ENCODE data around the gene OR10H4. TPM values are rescaled to one million over a fixed set of nuclear protein-coding genes. Genes with fewer than 3 reads are reported as not detected.
"Not testable (repeated sequence)": the region's sequence is repeated elsewhere in the genome, so short reads cannot be mapped to it uniquely, and the experiment has no call there.

The OR10H4 gene
- total RNA-seq, 3 donors from 2014 or later = not detected

DNA sequence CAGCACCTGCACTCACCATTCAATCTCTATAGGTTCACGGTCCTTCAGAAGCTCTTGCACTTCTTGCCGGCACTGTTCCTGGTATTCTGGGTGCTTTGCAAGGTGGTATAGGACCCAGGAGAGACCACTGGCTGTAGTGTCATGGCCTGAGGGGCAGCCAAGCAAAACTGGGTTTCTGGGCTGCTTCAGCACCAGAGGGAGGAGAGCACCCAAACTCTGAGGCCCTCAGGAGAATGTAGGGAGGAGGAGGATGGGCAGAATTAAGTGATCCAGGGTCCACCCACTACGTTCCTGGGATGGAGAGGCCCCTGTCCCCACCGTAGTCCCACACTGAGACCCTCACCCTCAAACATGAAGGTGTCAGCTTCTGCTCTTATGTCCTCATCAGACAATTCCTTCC lies 26.8 kb upstream of the OR10H4 start:
- DNase-seq (ENCODE audit: low spot score in 2 of 2) = no peak
- Histone ChIP-seq H3K27me3 (peaks cover 0 to 1% of the 10 kb centered on the region in 2 donors), H3K27ac (no peak overlapping the region), H3K4me3 (no peak overlapping the region), H3K9me3 (no peaks in the 10 kb centered on the region), H3K4me1 (no peaks in the 10 kb centered on the region), H3K36me3 (no peaks in the 10 kb centered on the region)
- intact Hi-C loops (cut with DNase I; ENCODE audit: low total_unique reads) = no loop called here
- TF ChIP-seq POLR2AphosphoS5 (IDR thresholded peaks at IDR 0.05) (no peak), POLR2A (IDR thresholded peaks at IDR 0.05) (no peak)
- TF ChIP-seq, protein P1, sequence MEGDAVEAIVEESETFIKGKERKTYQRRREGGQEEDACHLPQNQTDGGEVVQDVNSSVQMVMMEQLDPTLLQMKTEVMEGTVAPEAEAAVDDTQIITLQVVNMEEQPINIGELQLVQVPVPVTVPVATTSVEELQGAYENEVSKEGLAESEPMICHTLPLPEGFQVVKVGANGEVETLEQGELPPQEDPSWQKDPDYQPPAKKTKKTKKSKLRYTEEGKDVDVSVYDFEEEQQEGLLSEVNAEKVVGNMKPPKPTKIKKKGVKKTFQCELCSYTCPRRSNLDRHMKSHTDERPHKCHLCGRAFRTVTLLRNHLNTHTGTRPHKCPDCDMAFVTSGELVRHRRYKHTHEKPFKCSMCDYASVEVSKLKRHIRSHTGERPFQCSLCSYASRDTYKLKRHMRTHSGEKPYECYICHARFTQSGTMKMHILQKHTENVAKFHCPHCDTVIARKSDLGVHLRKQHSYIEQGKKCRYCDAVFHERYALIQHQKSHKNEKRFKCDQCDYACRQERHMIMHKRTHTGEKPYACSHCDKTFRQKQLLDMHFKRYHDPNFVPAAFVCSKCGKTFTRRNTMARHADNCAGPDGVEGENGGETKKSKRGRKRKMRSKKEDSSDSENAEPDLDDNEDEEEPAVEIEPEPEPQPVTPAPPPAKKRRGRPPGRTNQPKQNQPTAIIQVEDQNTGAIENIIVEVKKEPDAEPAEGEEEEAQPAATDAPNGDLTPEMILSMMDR (IDR thresholded peaks at IDR 0.05) = no peak

DNA sequence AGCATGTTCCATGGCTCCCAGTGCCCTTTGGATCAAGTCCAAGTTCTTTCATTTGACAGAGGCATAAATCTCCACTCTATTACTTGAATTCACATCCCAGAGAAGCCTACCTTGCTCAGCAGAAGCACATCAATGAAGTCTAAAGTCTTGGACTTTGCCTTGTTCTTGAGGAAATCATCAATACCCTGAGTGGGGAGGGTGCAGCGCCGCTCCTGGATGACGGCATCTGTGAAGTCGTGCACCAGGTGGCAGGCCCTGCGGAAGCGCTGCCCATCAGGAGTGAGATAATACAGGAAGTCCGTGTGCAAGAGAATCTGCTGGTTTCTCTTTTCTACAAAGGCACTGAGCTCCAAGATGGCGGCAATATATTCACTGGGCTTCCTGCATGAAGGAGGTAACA lies 25.1 kb upstream of the OR10H4 start:
- H3K4me3 ChIP-seq = no peak overlapping the region
- H3K27ac ChIP-seq = no peak overlapping the region
- H3K36me3 ChIP-seq = no peaks in the 10 kb centered on the region
- DNase-seq (ENCODE audit: low spot score in 2 of 2) = no peak
- TF ChIP-seq POLR2A (IDR thresholded peaks at IDR 0.05) (no peak), POLR2AphosphoS5 (IDR thresholded peaks at IDR 0.05) (no peak)
- TF ChIP-seq, protein P1 (IDR thresholded peaks at IDR 0.05) = no peak
- H3K27me3 ChIP-seq = peaks cover 0 to 7% of the 10 kb centered on the region in 2 donors
- intact Hi-C loops (cut with DNase I; ENCODE audit: low total_unique reads) = no loop called here
- H3K9me3 ChIP-seq = no peaks in the 10 kb centered on the region
- H3K4me1 ChIP-seq = no peaks in the 10 kb centered on the region

DNA sequence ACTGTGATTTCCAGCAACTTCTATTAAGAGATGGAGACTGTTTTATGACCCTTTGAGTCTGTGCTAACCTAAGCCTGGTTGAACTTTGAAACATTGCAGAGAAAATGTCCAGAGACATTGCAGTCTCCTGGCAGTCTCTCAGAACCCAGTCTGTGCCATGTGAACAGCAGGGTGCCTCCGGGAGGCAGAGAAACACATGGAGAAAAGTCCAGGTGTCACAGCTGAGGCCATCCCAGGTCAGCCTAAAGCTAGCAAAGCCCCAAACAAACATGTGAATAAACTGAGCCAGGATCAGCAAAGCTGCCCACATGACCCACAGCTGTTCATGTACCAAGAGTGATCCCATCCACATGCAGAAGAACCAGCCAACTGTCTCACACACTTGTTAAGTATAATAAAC lies 22.3 kb upstream of the OR10H4 start:
- TF ChIP-seq, protein P1 (IDR thresholded peaks at IDR 0.05) = no peak
- TF ChIP-seq POLR2A (IDR thresholded peaks at IDR 0.05) = no peak
- Histone ChIP-seq H3K9me3 (no peaks in the 10 kb centered on the region), H3K36me3 (no peaks in the 10 kb centered on the region), H3K27ac (no peak overlapping the region), H3K27me3 (peaks cover 0 to 32% of the 10 kb centered on the region in 2 donors), H3K4me1 (no peaks in the 10 kb centered on the region), H3K4me3 (no peak overlapping the region)
- no peak for DNase-seq (ENCODE audit: low spot score in 2 of 2)
- intact Hi-C loops (cut with DNase I; ENCODE audit: low total_unique reads) = no loop called here

DNA sequence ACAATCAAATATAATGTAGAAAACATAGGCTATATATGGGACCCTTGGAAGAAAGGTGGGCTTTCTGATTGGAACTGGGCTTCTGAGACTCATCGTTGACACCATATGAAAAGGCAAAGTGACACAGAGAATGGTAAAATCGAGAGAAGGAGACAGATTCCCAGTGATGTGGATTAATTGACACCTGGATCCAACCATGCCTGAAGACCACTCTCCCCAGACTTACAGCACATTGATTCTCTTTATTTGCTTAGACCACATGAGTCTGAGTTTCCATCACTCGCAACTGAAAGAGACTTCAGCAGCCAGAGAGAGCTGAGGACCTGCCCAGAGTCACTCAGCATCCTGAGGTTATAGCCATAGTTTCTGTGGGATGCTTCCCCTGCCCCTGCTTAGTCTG lies 20.5 kb upstream of the OR10H4 start:
- H3K36me3 ChIP-seq = no peaks in the 10 kb centered on the region
- no peak for DNase-seq (ENCODE audit: low spot score in 2 of 2)

DNA sequence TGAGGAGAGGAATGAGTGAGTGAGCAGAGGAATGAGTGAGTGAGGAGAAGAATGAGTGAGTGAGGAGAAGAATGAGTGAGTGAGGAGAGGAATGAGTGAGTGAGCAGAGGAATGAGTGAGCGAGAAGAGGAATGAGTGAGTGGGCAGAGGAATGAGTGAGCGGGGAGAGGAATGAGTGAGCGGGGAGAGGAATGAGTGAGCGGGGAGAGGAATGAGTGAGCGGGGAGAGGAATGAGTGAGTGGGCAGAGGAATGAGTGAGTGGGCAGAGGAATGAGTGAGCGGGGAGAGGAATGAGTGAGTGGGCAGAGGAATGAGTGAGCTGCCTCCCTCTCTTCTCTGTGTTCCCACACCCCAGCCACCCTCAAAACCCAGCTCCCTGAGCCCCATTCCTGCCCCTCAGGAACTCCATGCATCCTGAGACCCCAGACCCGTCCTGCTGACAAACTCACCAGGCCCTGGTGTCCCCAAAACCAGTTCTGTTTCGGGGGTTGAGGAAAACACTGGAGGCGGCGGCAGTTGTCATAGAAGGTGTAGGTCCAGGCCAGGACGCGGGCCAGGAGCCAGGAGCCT lies 15.0 kb upstream of the OR10H4 start:
- intact Hi-C loops (cut with DNase I; ENCODE audit: low total_unique reads); H3K9me3 ChIP-seq; H3K36me3 ChIP-seq; H3K4me1 ChIP-seq; DNase-seq (ENCODE audit: low spot score in 2 of 2): not testable (repeated sequence)
- Histone ChIP-seq H3K4me3 (peak overlapping the region in 1 of 3 donors; percentile 21), H3K27me3 (peaks cover 0 to 24% of the 10 kb centered on the region in 2 donors), H3K27ac (peak overlapping the region in 1 of 2 donors; percentile 84)

More for the DNA sequence above, 20.5 kb upstream of the OR10H4 start:
- TF ChIP-seq, protein P1 (IDR thresholded peaks at IDR 0.05) = no peak
- TF ChIP-seq POLR2A (IDR thresholded peaks at IDR 0.05) (no peak), POLR2AphosphoS5 (IDR thresholded peaks at IDR 0.05) (no peak)
- Histone ChIP-seq H3K9me3 (no peaks in the 10 kb centered on the region), H3K4me1 (no peaks in the 10 kb centered on the region), H3K4me3 (no peak overlapping the region), H3K27me3 (peaks cover 0 to 32% of the 10 kb centered on the region in 2 donors), H3K27ac (no peak overlapping the region)
- intact Hi-C loops (cut with DNase I; ENCODE audit: low total_unique reads) = no loop called here

Measured in breast epithelium (tissue), 4 donors.